SK-N-SH (cell line): Measurements from ENCODE around the gene IFI6. TPM values are rescaled to one million over a fixed set of nuclear protein-coding genes. Genes with fewer than 3 reads are reported as not detected.

Experiments used
- CTCF ChIA-PET: fragments of 300-600, 350-600 bp; formaldehyde crosslinking; extraction: SDS; loops from one replicate; lab custom pipeline; 2021; lab: Yijun Ruan, JAX
- POLR2A ChIA-PET: fragments of 350-600 bp; sonication (Branson Sonifier 250); formaldehyde crosslinking; extraction: SDS; loops from one replicate; lab custom pipeline; 2020; ENCODE audit warnings: antibody characterized with exemption, inconsistent platforms; lab: Yijun Ruan, JAX
- DNase-seq: peaks from one replicate; pipeline ENCODE4 v3.0.0; 2012
- H2AFZ ChIP-seq: fragments of 200-600 bp; sonication (generic); 2 replicates; pipeline ENCODE4 v1.8.1; 2016; ENCODE audit warnings: antibody characterized with exemption, mild to moderate bottlenecking, low read depth
- H3F3A ChIP-seq: fragments of 200-600 bp; sonication (generic); replicated peaks from 2 replicates; pipeline ENCODE3; 2016; ENCODE audit warnings: antibody characterized with exemption, mild to moderate bottlenecking; ENCODE audit not compliant: insufficient read depth
- H3K27ac ChIP-seq, 2 experiments: fragments of 200-500 bp in 1 of 2; fragments of 200-600 bp in 1 of 2; sonication (Bioruptor generic) in 1 of 2; sonication (generic), shearing (Covaris generic) in 1 of 2; 2 replicates each; pipeline versions ENCODE4 v1.5.1 to v1.6.1; 2014 to 2016; ENCODE audit warnings: low read depth in 2 of 2, inconsistent platforms in 1 of 2, low read length in 1 of 2, mild to moderate bottlenecking in 1 of 2, mixed read lengths in 1 of 2
- H3K27me3 ChIP-seq: fragments of 200-600 bp; sonication (generic), shearing (Covaris generic); 2 replicates; pipeline ENCODE4 v1.6.1; 2016; ENCODE audit warnings: mixed run types; ENCODE audit not compliant: insufficient read depth
- H3K36me3 ChIP-seq, 2 experiments: fragments of 200-500 bp in 1 of 2; fragments of 200-600 bp in 1 of 2; sonication (Bioruptor generic) in 1 of 2; sonication (generic) in 1 of 2; replicated peaks in 1 of 2; 2 replicates each; pipeline versions ENCODE3 to v1.5.1; 2014 to 2016; ENCODE audit warnings: low read length in 1 of 2, mild to moderate bottlenecking in 1 of 2; ENCODE audit not compliant: insufficient read depth in 2 of 2, control insufficient read depth in 1 of 2
- H3K4me1 ChIP-seq, 2 experiments: fragments of 200-500 bp in 1 of 2; fragments of 200-600 bp in 1 of 2; sonication (Bioruptor generic) in 1 of 2; sonication (generic), shearing (Covaris generic) in 1 of 2; 2 replicates each; pipeline versions ENCODE4 v1.5.1 to v1.6.1; 2014 to 2016; ENCODE audit warnings: low read depth in 1 of 2, low read length in 1 of 2, mixed run types in 1 of 2; ENCODE audit not compliant: insufficient read depth in 2 of 2, control insufficient read depth in 1 of 2
- H3K4me2 ChIP-seq: fragments of 200-600 bp; sonication (generic), shearing (Covaris generic); 2 replicates; pipeline ENCODE4 v1.6.1; 2017; ENCODE audit warnings: mixed run types
- H3K4me3 ChIP-seq, 2 experiments: fragments of 200-500 bp in 1 of 2; fragments of 200-600 bp in 1 of 2; sonication (Bioruptor generic) in 1 of 2; sonication (generic), shearing (Covaris generic) in 1 of 2; 2 replicates each; pipeline versions ENCODE4 v1.5.1 to v1.8.1; 2014 to 2016; ENCODE audit warnings: low read depth in 2 of 2, inconsistent platforms in 1 of 2, low read length in 1 of 2, mild to moderate bottlenecking in 1 of 2, mixed read lengths in 1 of 2, moderate library complexity in 1 of 2
- H3K79me2 ChIP-seq: fragments of 200-600 bp; sonication (generic); 2 replicates; pipeline ENCODE4 v1.8.1; 2017; ENCODE audit warnings: mild to moderate bottlenecking; ENCODE audit not compliant: insufficient read depth
- H3K9ac ChIP-seq: fragments of 200-600 bp; sonication (generic); 2 replicates; pipeline ENCODE4 v1.6.1; 2017; ENCODE audit warnings: mixed run types
- H3K9me2 ChIP-seq: fragments of 200-600 bp; sonication (generic); 2 replicates; pipeline ENCODE4 v1.6.1; 2017; ENCODE audit warnings: mixed run types
- H3K9me3 ChIP-seq: fragments of 200-600 bp; sonication (generic); 2 replicates; pipeline ENCODE4 v1.6.1; 2017; ENCODE audit warnings: mixed run types, mild to moderate bottlenecking, moderate library complexity
- H4K20me1 ChIP-seq: fragments of 200-600 bp; sonication (generic); 2 replicates; pipeline ENCODE4 v1.6.1; 2017; ENCODE audit warnings: mild to moderate bottlenecking, mixed run types; ENCODE audit not compliant: insufficient read depth
- CTCF ChIP-seq: fragments of 200-600 bp; sonication (generic); IDR thresholded peaks from 2 replicates; pipeline ENCODE4 v1.6.1; 2017; ENCODE audit warnings: antibody characterized with exemption, mild to moderate bottlenecking, moderate library complexity
- FOSL2 ChIP-seq: IDR thresholded peaks from 2 replicates; pipeline ENCODE4 v1.4.0; 2012; ENCODE audit warnings: low read depth, mild to moderate bottlenecking, moderate library complexity, borderline replicate concordance
- FOXJ3 ChIP-seq: sonication (generic); formaldehyde crosslinking; IDR thresholded peaks from 2 replicates; pipeline ENCODE4 v1.5.1; 2020; ENCODE audit warnings: mild to moderate bottlenecking, missing genetic modification reagents
- FOXM1 ChIP-seq: IDR thresholded peaks from 2 replicates; pipeline ENCODE4 v1.4.0; 2012; ENCODE audit warnings: low read depth, mild to moderate bottlenecking
- GABPA ChIP-seq: IDR thresholded peaks from 2 replicates; pipeline ENCODE4 v1.4.0; 2012; ENCODE audit warnings: low read depth, mild to moderate bottlenecking
- GATA2 ChIP-seq: sonication (generic); formaldehyde crosslinking; IDR thresholded peaks from 2 replicates; pipeline ENCODE4 v1.5.0; 2020; ENCODE audit warnings: mild to moderate bottlenecking, missing genetic modification reagents
- JUND ChIP-seq: IDR thresholded peaks from 2 replicates; pipeline ENCODE4 v1.4.0; 2012
- MAX ChIP-seq: IDR thresholded peaks from 2 replicates; pipeline ENCODE4 v1.4.0; 2012; ENCODE audit warnings: low read depth
- MEF2A ChIP-seq: IDR thresholded peaks from 2 replicates; pipeline ENCODE4 v1.4.0; 2012; ENCODE audit warnings: low read depth, borderline replicate concordance
- MXI1 ChIP-seq: IDR thresholded peaks from 2 replicates; pipeline ENCODE4 v1.6.1; 2012; ENCODE audit warnings: mild to moderate bottlenecking, low read depth, low read length, improper control_type of control experiment
- NFIC ChIP-seq: IDR thresholded peaks from 2 replicates; pipeline ENCODE4 v1.4.0; 2012; ENCODE audit warnings: borderline replicate concordance
- PBX3 ChIP-seq: IDR thresholded peaks from 2 replicates; pipeline ENCODE4; 2012
- RFX5 ChIP-seq: IDR thresholded peaks from 2 replicates; pipeline ENCODE4 v1.6.1; 2012; ENCODE audit warnings: mild to moderate bottlenecking, improper control_type of control experiment, low read length
- RXRA ChIP-seq: IDR thresholded peaks from 2 replicates; pipeline ENCODE4 v1.4.0; 2012; ENCODE audit warnings: low read depth, mild to moderate bottlenecking, borderline replicate concordance
- SIN3A ChIP-seq: IDR thresholded peaks from 2 replicates; pipeline ENCODE4 v1.6.1; 2012; ENCODE audit warnings: low read depth, mild to moderate bottlenecking, low read length, moderate library complexity, borderline replicate concordance
- TAF1 ChIP-seq: IDR thresholded peaks from 2 replicates; pipeline ENCODE4 v1.6.1; 2012; ENCODE audit warnings: low read depth, mild to moderate bottlenecking, low read length, moderate library complexity, borderline replicate concordance
- TCF12 ChIP-seq: IDR thresholded peaks from 2 replicates; pipeline ENCODE4 v1.4.0; 2012
- TEAD4 ChIP-seq: IDR thresholded peaks from 2 replicates; pipeline ENCODE4 v1.4.0; 2012; ENCODE audit warnings: mild to moderate bottlenecking, borderline replicate concordance; ENCODE audit not compliant: insufficient read depth
- ZBTB33 ChIP-seq: IDR thresholded peaks from 2 replicates; pipeline ENCODE4 v1.4.0; 2012; ENCODE audit warnings: low read depth, borderline replicate concordance
- WGBS: methylation state at CpG from one replicate; pipeline ENCODE4 v1.1.6; 2017; ENCODE audit warnings: low lambda C conversion rate; 5-methylcytosine and 5-hydroxymethylcytosine counted together
- polyA plus RNA-seq, 3 experiments: library from polyadenylated mRNA; depleted of rRNA; stranded (reverse); fragments of >200 nt; gene quantifications; 2 replicates each; pipeline ENCODE4 v1.2.3, GENCODE V29; 2012

The IFI6 gene
- polyA plus RNA-seq, 1 of the 3 experiments (the other 2 are of a cell fraction), result 35.6 TPM

- Histone ChIP-seq H3K79me2 (no peaks in the 10 kb centered on the region), H3K27ac (no peak overlapping the region), H4K20me1 (no peaks in the 10 kb centered on the region), H2AFZ (no peak overlapping the region), H3K27me3 (no peaks in the 10 kb centered on the region), H3K9me3 (0 out of 2 replicates have a peak, but pooled peaks cover 3% of the 10 kb centered on the region), H3K4me1 (peaks cover 6 to 13% of the 10 kb centered on the region in 2 experiments; a peak in 3 of 4 replicates), H3K36me3 (no peaks in the 10 kb centered on the region), H3K4me2 (no peak overlapping the region), H3K4me3 (no peak overlapping the region), H3K9me2 (no peaks in the 10 kb centered on the region), H3F3A (peaks cover 10% of the 10 kb centered on the region), H3K9ac (no peak overlapping the region)
- DNase-seq, result no peak
- WGBS, result 91% methylated on average over 1 of the region's 1 CpG
- CTCF ChIA-PET, result no interaction called here
- no peak for TF ChIP-seq SIN3A
- TF ChIP-seq TEAD4, result no peak
- TF ChIP-seq GABPA, result no peak
- TF ChIP-seq JUND, result no peak
- TF ChIP-seq CTCF, result no peak
- TF ChIP-seq MAX, result no peak
- no peak for TF ChIP-seq FOXJ3 (CRISPR knock-in tag)
- no peak for TF ChIP-seq TAF1
- TF ChIP-seq NFIC, result no peak
- no peak for TF ChIP-seq FOXM1
- TF ChIP-seq GATA2 (CRISPR knock-in tag), result no peak
- no peak for TF ChIP-seq RXRA
- no peak for TF ChIP-seq TCF12
- TF ChIP-seq MXI1, result no peak
- TF ChIP-seq MEF2A, result no peak
- no peak for TF ChIP-seq ZBTB33
- TF ChIP-seq FOSL2, result no peak
- TF ChIP-seq PBX3, result no peak
- no peak for TF ChIP-seq RFX5
- POLR2A ChIA-PET, result no interaction called here
These were observed 4.4 kb upstream of the IFI6 start for GRCh38 chr1:27676410-27676809.
